HEK293T (cell line): Measurements from ENCODE around the gene FCER1G.

Experiments
- CTCF ChIA-PET: fragments of 350-600 bp; formaldehyde crosslinking; extraction: SDS; loops from one replicate; lab custom pipeline; 2021; ENCODE audit warnings: antibody characterized with exemption, inconsistent platforms; lab: Yijun Ruan, JAX
- POLR2A ChIA-PET: fragments of 350-600 bp; formaldehyde crosslinking; extraction: SDS; loops from one replicate; lab custom pipeline; 2020; ENCODE audit warnings: antibody characterized with exemption, inconsistent platforms; lab: Yijun Ruan, JAX
- DNase-seq: peaks from one replicate; pipeline ENCODE4 v3.0.0; 2012; ENCODE audit warnings: mixed read lengths; ENCODE audit errors: extremely low spot score
- ARNT ChIP-seq: fragments of 450-650 bp; IDR thresholded peaks from 2 replicates; pipeline ENCODE4 v1.6.1; 2017; ENCODE audit warnings: mild to moderate bottlenecking
- BHLHE40 ChIP-seq: fragments of 450-650 bp; IDR thresholded peaks from 2 replicates; pipeline ENCODE4 v1.6.1; 2016; ENCODE audit warnings: mild to moderate bottlenecking, moderate library complexity, borderline replicate concordance
- CTBP1 ChIP-seq: fragments of 450-650 bp; IDR thresholded peaks from 2 replicates; pipeline ENCODE4 v1.6.1; 2016; ENCODE audit warnings: borderline replicate concordance
- ELF4 ChIP-seq: fragments of 450-650 bp; IDR thresholded peaks from 2 replicates; pipeline ENCODE4 v1.6.1; 2017; ENCODE audit warnings: antibody characterized with exemption
- FOXA1 ChIP-seq: fragments of 450-650 bp; IDR thresholded peaks from 2 replicates; pipeline ENCODE4 v1.6.1; 2016; ENCODE audit warnings: mild to moderate bottlenecking
- FOXK2 ChIP-seq: fragments of 450-650 bp; IDR thresholded peaks from 2 replicates; pipeline ENCODE4 v1.6.1; 2016; ENCODE audit warnings: mild to moderate bottlenecking
- FOXM1 ChIP-seq: fragments of 450-650 bp; IDR thresholded peaks from 2 replicates; pipeline ENCODE4 v1.6.1; 2017; ENCODE audit warnings: mild to moderate bottlenecking, borderline replicate concordance
- HDGF ChIP-seq: fragments of 450-650 bp; IDR thresholded peaks from 2 replicates; pipeline ENCODE4 v1.6.1; 2017; ENCODE audit warnings: antibody characterized with exemption, borderline replicate concordance
- L3MBTL2 ChIP-seq: fragments of 450-650 bp; conservative IDR thresholded peaks from 2 replicates; pipeline ENCODE4 v1.6.1; 2016; ENCODE audit warnings: mild to moderate bottlenecking
- LEF1 ChIP-seq: fragments of 450-650 bp; IDR thresholded peaks from 2 replicates; pipeline ENCODE4 v1.6.1; 2017; ENCODE audit warnings: mild to moderate bottlenecking, borderline replicate concordance
- NFRKB ChIP-seq: fragments of 450-650 bp; IDR thresholded peaks from 2 replicates; pipeline ENCODE4 v1.6.1; 2016; ENCODE audit warnings: mild to moderate bottlenecking, moderate library complexity
- PKNOX1 ChIP-seq: fragments of 450-650 bp; IDR thresholded peaks from 2 replicates; pipeline ENCODE4 v1.6.1; 2016
- SP1 ChIP-seq: fragments of 450-650 bp; IDR thresholded peaks from 2 replicates; pipeline ENCODE4 v1.6.1; 2017
- SUZ12 ChIP-seq: fragments of 450-650 bp; IDR thresholded peaks from 2 replicates; pipeline ENCODE4 v1.6.1; 2016; ENCODE audit warnings: mild to moderate bottlenecking
- TARDBP ChIP-seq: fragments of 450-650 bp; IDR thresholded peaks from 2 replicates; pipeline ENCODE4 v1.6.1; 2016
- ZNF384 ChIP-seq: fragments of 450-650 bp; IDR thresholded peaks from 2 replicates; pipeline ENCODE4 v1.6.1; 2016

The FCER1G gene

GRCh38 chr1:161199506-161200139 lies 15.5 kb upstream of the FCER1G start:
- CTCF ChIA-PET: interaction anchor here (0.9 to 1.7 kb wide), 3 partner anchors 26 to 38 kb away, joined by 3 to 9 read pairs (median 4); partner anchors contain the start of gene TOMM40L
- POLR2A ChIA-PET: interaction anchor here (1.1 to 1.2 kb wide), 2 partner anchors 26 to 189 kb away, joined by 3 read pairs; partner anchors contain the start of gene TOMM40L
- no peak for DNase-seq
- TF ChIP-seq ELF4 (no peak), SUZ12 (no peak), HDGF (no peak), PKNOX1 (no peak), FOXA1 (no peak), ARNT (no peak), ZNF384 (no peak), TARDBP (no peak), SP1 (no peak), FOXM1 (no peak), L3MBTL2 (no peak), NFRKB (no peak), CTBP1 (no peak), FOXK2 (no peak), LEF1 (no peak), BHLHE40 (no peak)

GRCh38 chr1:161200421-161200991 lies 14.6 kb upstream of the FCER1G start:
- TF ChIP-seq FOXA1: no peak
- TF ChIP-seq CTBP1: no peak
- TF ChIP-seq L3MBTL2: no peak
- TF ChIP-seq FOXK2: no peak
- TF ChIP-seq SUZ12: no peak
- no peak for DNase-seq
- ChIA-PET CTCF (interaction anchor here (0.6 to 2.4 kb wide), 2 partner anchors 8 to 102 kb away, joined by 5 to 9 read pairs; no protein-coding TSS in a partner anchor), POLR2A (interaction anchor here (1.5 kb wide), 1 partner anchor 47 kb away, joined by 4 read pairs; the partner anchor contains the start of gene UFC1)

GRCh38 chr1:161200992-161201835 lies 13.9 kb upstream of the FCER1G start:
- CTCF ChIA-PET: interaction anchor here (0.6 to 2.4 kb wide), 3 partner anchors 8 to 101 kb away, joined by 4 to 9 read pairs (median 5); no protein-coding TSS in a partner anchor
- POLR2A ChIA-PET: interaction anchor here (0.6 to 2.7 kb wide), 19 partner anchors 8 to 239 kb away, joined by 3 to 32 read pairs (median 5); partner anchors contain the start of genes APOA2, B4GALT3, FCER1G and MPZ
- DNase-seq: no peak
- no peak for TF ChIP-seq HDGF
- TF ChIP-seq LEF1: no peak
- TF ChIP-seq PKNOX1: no peak

- POLR2A ChIA-PET: interaction anchor here (0.6 to 2.7 kb wide), 24 partner anchors 9 to 238 kb away, joined by 3 to 32 read pairs (median 4); partner anchors contain the start of genes APOA2, B4GALT3, FCER1G and MPZ
- no peak for TF ChIP-seq FOXA1
- TF ChIP-seq L3MBTL2: peak; percentile 45; the same call in 1 of the 2 replicates
- peak; percentile 90 for TF ChIP-seq ELF4
- TF ChIP-seq TARDBP: no peak
- peak; percentile 71 for TF ChIP-seq NFRKB
- peak; percentile 98 for DNase-seq
- CTCF ChIA-PET: interaction anchor here (0.6 to 2.4 kb wide), 6 partner anchors 9 to 180 kb away, joined by 3 to 9 read pairs (median 4); partner anchors contain the start of gene PPOX
Observed at GRCh38 chr1:161201836-161202712, 13.0 kb upstream of the FCER1G start, which contains the start of gene NDUFS2. TSS of gene NDUFS2 (plus strand) at chr1:161202367. CDS start at chr1:161202386, 19 bp downstream.

- TF ChIP-seq NFRKB (no peak), ARNT (no peak), FOXM1 (no peak), SUZ12 (no peak), FOXK2 (no peak), LEF1 (no peak), ZNF384 (no peak), TARDBP (no peak), HDGF (no peak), L3MBTL2 (no peak), ELF4 (no peak), PKNOX1 (no peak), SP1 (no peak), CTBP1 (no peak)
- POLR2A ChIA-PET: interaction anchor here (0.6 to 1.4 kb wide), 2 partner anchors 74 to 183 kb away, joined by 3 read pairs; partner anchors contain the start of gene DEDD
- CTCF ChIA-PET: interaction anchor here (1.0 kb wide), 1 partner anchor 21 kb away, joined by 3 read pairs; no protein-coding TSS in a partner anchor
- DNase-seq: no peak
Observed at GRCh38 chr1:161206411-161207140, 8.5 kb upstream of the FCER1G start.
